ENCODE measurements around the gene JADE1.

Gene JADE1

DNA sequence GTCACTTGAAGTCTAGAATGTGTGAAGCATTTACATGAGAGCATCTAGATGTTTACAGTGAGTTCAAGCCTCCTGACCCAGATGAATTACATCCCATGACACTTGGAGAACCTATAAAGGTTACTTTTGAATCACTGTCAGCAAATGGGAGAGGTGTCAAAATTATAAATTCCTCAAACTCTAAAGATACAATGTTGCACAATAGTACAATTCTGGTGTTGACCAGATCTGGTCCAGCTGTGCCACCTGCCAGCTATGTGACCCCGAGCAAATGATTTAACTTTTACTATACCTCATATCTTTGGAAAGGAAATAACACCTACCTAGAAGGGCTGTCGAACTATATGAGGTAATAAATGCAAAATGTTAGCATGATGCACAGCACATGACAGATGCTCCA, 69.8 kb downstream of the JADE1 start:
- no peak for DNase-seq

DNA sequence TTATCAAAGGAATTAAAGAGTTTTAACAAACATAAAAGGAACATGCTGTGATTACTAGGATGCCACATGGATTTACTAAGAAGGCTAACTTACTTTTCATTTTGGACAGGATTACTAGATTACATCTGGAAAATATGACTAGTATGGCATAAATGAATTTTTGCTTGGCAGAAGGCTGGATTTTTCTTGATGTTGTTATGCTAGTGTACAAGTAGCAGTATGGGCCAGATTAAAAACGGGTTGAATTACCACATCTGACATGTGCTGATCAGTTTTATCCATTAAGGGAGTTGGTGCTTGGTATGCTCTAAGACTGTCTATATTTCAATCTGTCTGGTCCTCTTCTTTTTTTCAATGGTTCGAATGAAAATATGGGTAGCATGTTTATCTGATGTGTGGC, 70.5 kb downstream of the JADE1 start:
- no peak for DNase-seq

DNA sequence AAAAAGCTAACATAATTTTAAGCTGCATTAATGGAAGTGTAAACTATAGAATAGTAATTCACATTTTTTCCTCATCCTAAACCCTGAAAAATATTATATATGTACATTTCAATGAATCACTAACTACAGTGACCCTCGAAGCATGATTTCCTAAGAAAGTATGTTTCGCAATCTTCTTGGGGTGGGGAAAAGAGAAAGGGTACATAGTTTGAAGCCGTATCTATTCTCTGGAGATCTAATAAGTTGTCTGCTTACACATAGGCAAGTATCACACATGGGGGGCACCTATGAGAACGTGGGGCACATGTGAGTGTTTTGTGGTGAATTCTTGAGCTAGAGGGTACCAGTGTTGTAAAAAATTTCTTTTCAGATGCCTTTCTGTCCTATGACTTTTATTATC, 71.2 kb downstream of the JADE1 start:
- no peak for DNase-seq

DNA sequence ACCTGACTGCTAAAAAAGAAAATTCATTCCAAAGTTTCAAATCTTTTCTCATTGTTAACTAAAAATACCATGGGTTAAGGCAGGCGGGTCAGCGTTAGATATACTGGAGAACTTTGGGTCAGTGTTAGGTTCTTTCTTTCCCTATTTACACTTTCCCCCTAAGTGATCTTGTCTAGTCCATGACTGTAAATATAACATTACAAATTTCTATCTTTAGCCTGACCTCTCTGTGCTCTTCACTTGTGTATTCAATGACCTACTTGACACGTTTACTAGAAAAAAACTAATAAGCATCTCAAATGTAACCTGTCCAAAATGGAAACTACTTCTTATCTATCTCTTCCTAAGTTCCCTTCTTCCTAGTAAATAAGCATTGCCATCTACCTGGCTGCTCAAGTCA, 95.3 kb downstream of the JADE1 start:
- no peak for DNase-seq

DNA sequence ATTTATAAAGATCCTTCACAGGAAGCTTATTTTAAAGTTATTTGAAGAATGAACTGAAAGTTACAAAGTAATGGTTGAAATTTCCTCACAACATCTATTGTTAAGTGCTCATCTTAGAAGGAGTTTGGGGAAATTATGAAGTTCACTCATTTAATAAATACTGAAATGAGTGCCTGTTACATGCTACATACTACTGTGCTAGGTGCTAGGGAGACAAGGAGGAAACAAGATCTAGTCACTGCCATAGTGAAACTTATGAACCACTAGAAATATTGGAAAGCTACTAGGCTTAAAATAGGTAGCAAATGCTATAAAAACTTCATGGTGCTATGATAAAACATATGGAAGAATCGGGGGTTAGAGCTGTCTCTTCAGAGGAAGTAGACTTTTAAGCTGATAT, 97.1 kb downstream of the JADE1 start:
- DNase-seq, result no peak

DNA sequence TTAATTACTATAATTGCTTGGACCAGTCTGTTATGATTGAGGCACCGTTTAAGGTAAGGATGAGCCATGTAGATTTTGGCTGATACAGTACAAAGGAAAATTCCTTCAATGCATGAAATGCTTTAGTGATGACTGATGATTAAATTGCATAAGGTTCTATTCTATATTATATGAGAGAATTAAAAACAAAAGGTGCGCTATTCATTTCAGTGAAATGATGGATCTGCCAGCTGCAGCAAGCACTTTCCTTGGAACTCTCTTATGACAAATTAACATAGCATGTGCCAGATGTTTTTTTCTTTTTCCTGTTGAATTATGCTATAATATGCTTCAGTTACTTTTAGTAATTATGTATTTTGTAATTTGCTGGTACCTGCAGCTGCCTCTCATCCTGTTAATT, 98.5 kb downstream of the JADE1 start:
- DNase-seq, result no peak

DNA sequence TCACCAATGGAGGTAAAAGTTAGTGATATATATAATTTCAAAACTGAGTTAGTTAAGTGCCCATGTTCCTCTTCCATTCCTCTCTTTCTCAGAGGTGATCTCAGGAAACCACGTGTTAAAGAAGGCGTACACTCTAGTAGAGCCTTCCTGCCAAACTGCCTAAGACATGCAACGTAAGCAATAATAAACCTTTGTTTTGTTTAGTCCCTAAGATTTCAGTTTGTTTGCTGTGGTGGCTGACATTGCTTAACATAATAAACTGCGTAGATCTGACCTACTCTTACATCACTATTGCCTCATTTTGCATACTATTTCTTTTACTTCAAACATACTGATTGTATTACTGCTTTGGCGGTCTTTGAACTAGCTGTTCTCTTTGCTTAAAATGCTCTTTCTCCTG, 99.2 kb downstream of the JADE1 start:
- no peak for DNase-seq

DNA sequence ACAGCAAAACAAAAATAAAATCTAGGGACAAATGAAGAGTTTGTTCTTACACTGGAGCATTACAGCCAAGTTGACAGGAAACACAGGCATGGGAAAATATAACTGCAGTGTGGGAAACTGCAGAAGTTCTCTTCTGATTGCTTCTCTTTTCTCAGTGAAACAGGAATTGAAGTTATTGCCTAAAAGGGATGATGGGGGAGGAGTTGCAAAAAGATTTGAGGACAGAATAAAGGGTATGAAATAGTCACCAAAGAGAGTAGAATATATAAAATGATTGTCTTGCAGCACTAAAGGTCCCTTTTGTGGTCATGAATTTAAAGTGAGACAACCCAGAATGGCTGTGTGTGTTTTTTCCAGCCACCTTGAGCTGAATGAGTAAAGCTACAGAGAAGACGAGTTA, 103.7 kb downstream of the JADE1 start:
- no peak for DNase-seq

DNA sequence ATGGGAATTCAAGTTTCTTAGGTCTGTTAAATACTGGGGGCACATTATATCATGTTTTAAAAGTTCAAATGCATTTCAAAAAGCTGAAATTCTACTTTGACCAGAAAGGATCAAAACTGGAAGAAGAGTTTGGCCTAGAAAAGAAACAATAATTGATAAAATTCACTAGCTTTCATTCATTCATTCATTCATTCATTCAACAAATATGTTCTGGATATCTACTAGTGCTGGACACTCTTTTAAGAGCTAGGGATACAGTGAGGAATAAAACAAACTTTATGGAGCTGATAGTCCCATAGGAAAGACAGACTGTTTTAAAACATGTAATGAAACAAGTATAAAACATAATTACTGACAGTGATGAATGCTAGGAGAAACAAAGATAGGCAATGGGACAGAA, 106.0 kb downstream of the JADE1 start:
- DNase-seq, result no peak

DNA sequence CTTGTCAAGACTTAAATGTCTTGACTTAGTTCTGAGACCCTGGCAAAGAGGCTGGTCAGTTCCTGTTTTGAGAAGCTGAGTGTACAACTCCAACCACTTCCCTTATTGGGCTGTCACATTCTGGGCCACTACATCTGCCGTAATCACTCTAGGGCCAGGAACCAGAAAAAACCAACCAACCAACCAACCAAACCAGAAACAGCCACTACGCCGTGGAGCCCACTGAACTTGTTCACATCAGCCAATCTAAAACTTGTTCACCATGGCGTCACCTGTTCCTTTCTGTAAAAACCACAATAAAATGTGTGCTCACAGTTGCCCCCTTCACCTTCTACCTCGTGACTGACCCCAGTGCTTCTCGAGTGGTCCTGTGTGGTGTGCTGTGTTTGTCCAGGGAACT, 107.3 kb downstream of the JADE1 start:
- no peak for DNase-seq

DNA sequence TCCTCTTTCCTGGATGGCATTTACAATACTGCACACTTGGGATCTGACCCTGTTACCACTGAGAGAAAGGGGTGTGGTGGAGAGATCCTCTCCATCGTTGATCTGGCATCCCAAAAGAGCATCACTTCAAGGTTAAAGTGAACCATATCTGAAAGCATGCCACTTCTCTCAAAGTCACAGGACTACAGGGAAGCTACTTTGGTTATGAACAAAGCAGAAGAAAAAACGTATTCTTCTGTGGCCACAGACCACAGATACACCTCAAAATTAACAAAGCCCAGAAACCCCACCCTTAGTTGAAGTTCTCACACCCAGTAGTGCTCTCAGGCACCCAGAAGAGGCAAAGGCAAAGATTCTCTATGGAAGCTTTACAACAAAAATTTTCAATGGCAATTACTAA, 108.3 kb downstream of the JADE1 start:
- no peak for DNase-seq

DNA sequence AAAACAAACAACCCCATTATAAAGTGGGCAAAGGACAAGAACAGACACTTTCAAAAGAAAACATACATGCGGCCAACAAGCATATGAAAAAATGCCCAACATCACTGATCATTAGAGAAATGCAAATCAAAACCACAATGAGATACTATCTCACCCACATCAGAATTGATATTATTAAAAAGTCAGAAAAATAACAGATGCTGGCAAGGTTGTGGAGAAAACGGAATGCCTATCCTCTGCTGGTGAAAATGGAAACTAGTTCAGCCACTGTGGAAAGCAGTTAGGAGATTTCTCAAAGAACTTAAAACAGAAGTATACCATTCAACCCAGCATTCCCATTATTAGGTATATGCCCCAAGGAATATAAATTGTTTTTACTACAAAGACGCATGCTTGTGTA, 112.5 kb downstream of the JADE1 start:
- no peak for DNase-seq

All from NCI-H2107 (cell line).